SK-N-MC (cell line): ENCODE measurements around the gene EZH2.

ENCODE experiments used
- DNase-seq: peaks from one replicate; pipeline ENCODE4 v3.0.0-alpha.2; 2011; ENCODE audit warnings: low read depth, low spot score
- H3K27ac ChIP-seq: fragments of 200-600 bp; sonication (generic); 2 replicates; pipeline ENCODE4 v1.5.1; 2016; ENCODE audit warnings: mixed run types
- H3K36me3 ChIP-seq: fragments of 200-600 bp; sonication (generic); 2 replicates; pipeline ENCODE4 v1.6.1; 2017; ENCODE audit warnings: antibody characterized with exemption, low read length, mixed read lengths; ENCODE audit not compliant: insufficient read depth
- H3K4me3 ChIP-seq: fragments of 200-600 bp; sonication (generic); 2 replicates; pipeline ENCODE4 v1.5.1; 2016
- H3K9ac ChIP-seq: fragments of 200-600 bp; sonication (generic); 2 replicates; pipeline ENCODE4 v1.8.0; 2017; ENCODE audit warnings: mixed run types, mixed read lengths; ENCODE audit not compliant: insufficient read length
- H3K9me3 ChIP-seq: fragments of 200-600 bp; sonication (generic); 2 replicates; pipeline ENCODE4 v1.6.1; 2017; ENCODE audit warnings: low read depth, mild to moderate bottlenecking, antibody characterized with exemption, low read length, moderate library complexity, mixed read lengths
- EZH2 ChIP-seq: fragments of 200-600 bp; sonication (generic); IDR thresholded peaks from one replicate; pipeline ENCODE4 v1.6.1; 2017; ENCODE audit warnings: antibody characterized with exemption
- FOXP2 ChIP-seq: optimal IDR thresholded peaks from 2 replicates; pipeline ENCODE3; 2011; ENCODE audit warnings: mild to moderate bottlenecking, moderate library complexity; ENCODE audit not compliant: insufficient read depth; ENCODE audit errors: extremely low read length, control extremely low read depth
- POLR2AphosphoS5 ChIP-seq: IDR thresholded peaks from 2 replicates; pipeline ENCODE4 v1.6.1; 2012; ENCODE audit warnings: mild to moderate bottlenecking, low read depth, low read length, borderline replicate concordance

The EZH2 gene

GRCh38 chr7:148893071-148893470 is 9.0 kb upstream of the EZH2 start:
- no peak for TF ChIP-seq POLR2AphosphoS5
- no peak for TF ChIP-seq EZH2
- TF ChIP-seq FOXP2 = no peak
- no peaks in the 10 kb centered on the region for H3K36me3 ChIP-seq

GRCh38 chr7:148888300-148888699 is 4.2 kb upstream of the EZH2 start:
- Histone ChIP-seq H3K4me3 (no peak overlapping the region), H3K9me3 (no peaks in the 10 kb centered on the region), H3K27ac (no peak overlapping the region; the same call in 1 of the 2 replicates), H3K9ac (no peak overlapping the region), H3K36me3 (peaks cover 6% of the 10 kb centered on the region; the same call in 1 of the 2 replicates)
- no peak for TF ChIP-seq EZH2
- no peak for TF ChIP-seq FOXP2
- no peak; the same call in 1 of the 2 replicates for TF ChIP-seq POLR2AphosphoS5
- no peak for DNase-seq

More at GRCh38 chr7:148893071-148893470, 9.0 kb upstream of the EZH2 start:
- no peaks in the 10 kb centered on the region for H3K9me3 ChIP-seq
- no peak overlapping the region for H3K9ac ChIP-seq
- no peak overlapping the region for H3K27ac ChIP-seq
- DNase-seq = no peak
- H3K4me3 ChIP-seq = no peak overlapping the region

GRCh38 chr7:148886844-148887243 is 2.8 kb upstream of the EZH2 start:
- Histone ChIP-seq H3K9ac (no peak overlapping the region), H3K4me3 (no peak overlapping the region), H3K27ac (no peak overlapping the region), H3K36me3 (peaks cover 6% of the 10 kb centered on the region; the same call in 1 of the 2 replicates), H3K9me3 (no peaks in the 10 kb centered on the region)
- no peak for DNase-seq
- no peak for TF ChIP-seq POLR2AphosphoS5
- no peak for TF ChIP-seq EZH2
- no peak for TF ChIP-seq FOXP2

GRCh38 chr7:148884299-148885022 is 370 bp upstream of the EZH2 start:
- peak overlapping the region; percentile 89 for H3K4me3 ChIP-seq
- no peak for DNase-seq
- H3K9ac ChIP-seq = peak overlapping the region; percentile 87
- TF ChIP-seq POLR2AphosphoS5 (peak; percentile 86), EZH2 (no peak)
- no peaks in the 10 kb centered on the region for H3K9me3 ChIP-seq
- peak overlapping the region; percentile 97 for H3K27ac ChIP-seq
- peaks cover 23% of the 10 kb centered on the region for H3K36me3 ChIP-seq

- H3K9ac ChIP-seq = peak overlapping the region; percentile 87
- H3K27ac ChIP-seq = peak overlapping the region; percentile 97
- TF ChIP-seq EZH2 = no peak
- TF ChIP-seq POLR2AphosphoS5 = no peak
- TF ChIP-seq FOXP2 = no peak
- peaks cover 24% of the 10 kb centered on the region for H3K36me3 ChIP-seq
- H3K4me3 ChIP-seq = peak overlapping the region; percentile 89
- H3K9me3 ChIP-seq = no peaks in the 10 kb centered on the region
- DNase-seq = no peak
Observed at GRCh38 chr7:148883266-148884048, 634 bp downstream of the EZH2 start.

- no peaks in the 10 kb centered on the region for H3K9me3 ChIP-seq
- TF ChIP-seq EZH2 (no peak), POLR2AphosphoS5 (no peak), FOXP2 (no peak)
- H3K27ac ChIP-seq = peak overlapping the region; percentile 59
- peaks cover 30% of the 10 kb centered on the region for H3K36me3 ChIP-seq
- H3K9ac ChIP-seq = peak overlapping the region; percentile 87
- DNase-seq = no peak
- H3K4me3 ChIP-seq = peak overlapping the region; percentile 89
Observed at GRCh38 chr7:148882841-148883265, 1.2 kb downstream of the EZH2 start.

GRCh38 chr7:148882192-148882591 is 1.9 kb downstream of the EZH2 start:
- peak overlapping the region; percentile 59 for H3K27ac ChIP-seq
- peak overlapping the region; percentile 87 for H3K9ac ChIP-seq
- DNase-seq = no peak
- H3K4me3 ChIP-seq = peak overlapping the region; percentile 89
- no peaks in the 10 kb centered on the region for H3K9me3 ChIP-seq
- peaks cover 37% of the 10 kb centered on the region for H3K36me3 ChIP-seq
- TF ChIP-seq POLR2AphosphoS5 (no peak), FOXP2 (no peak), EZH2 (no peak)

- Histone ChIP-seq H3K9ac (no peak overlapping the region), H3K9me3 (no peaks in the 10 kb centered on the region), H3K4me3 (no peak overlapping the region), H3K27ac (no peak overlapping the region), H3K36me3 (peaks cover 58% of the 10 kb centered on the region)
- no peak for TF ChIP-seq POLR2AphosphoS5
- TF ChIP-seq EZH2 = no peak
- no peak for TF ChIP-seq FOXP2
- DNase-seq = no peak
Observed at GRCh38 chr7:148878317-148878716, 5.8 kb downstream of the EZH2 start.
